HCT116 (cell line): Measurements from ENCODE around the gene ITGA11.

Experiments used
- CEBPB ChIP-seq: IDR thresholded peaks from 2 replicates; pipeline ENCODE4 v1.6.1; 2012; ENCODE audit warnings: low read depth
- CTCF ChIP-seq, 3 experiments: fragments of 200-600 bp in 1 of 3; sonication (generic) in 1 of 3; IDR thresholded peaks in 2 of 3; conservative IDR thresholded peaks in 1 of 3; 2 replicates each; pipeline ENCODE4 v1.5.1; 2012 to 2017; ENCODE audit warnings: low read depth in 2 of 3, low read length in 2 of 3, antibody characterized with exemption in 1 of 3, borderline replicate concordance in 1 of 3, control low read depth in 1 of 3, mild to moderate bottlenecking in 1 of 3, mixed read lengths in 1 of 3, mixed run types in 1 of 3, moderate library complexity in 1 of 3; ENCODE audit not compliant: insufficient read depth in 1 of 3
- EGR1 ChIP-seq: IDR thresholded peaks from 2 replicates; pipeline ENCODE4 v1.6.1; 2012; ENCODE audit warnings: low read depth
- EZH2 ChIP-seq: fragments of 200-600 bp; sonication (generic); IDR thresholded peaks from 2 replicates; pipeline ENCODE4 v1.6.1; 2017; ENCODE audit warnings: antibody characterized with exemption, mixed run types
- POLR2A ChIP-seq: IDR thresholded peaks from 2 replicates; pipeline ENCODE4 v1.7.0; 2011; ENCODE audit warnings: borderline replicate concordance; ENCODE audit not compliant: insufficient read depth, insufficient read length; ENCODE audit errors: extremely low read depth
- POLR2AphosphoS5 ChIP-seq: IDR thresholded peaks from 2 replicates; pipeline ENCODE4 v1.6.1; 2011; ENCODE audit warnings: mild to moderate bottlenecking, low read depth, low read length, moderate library complexity
- RAD21 ChIP-seq: IDR thresholded peaks from 2 replicates; pipeline ENCODE4 v1.6.1; 2012; ENCODE audit warnings: low read depth, mild to moderate bottlenecking
- ZBTB33 ChIP-seq: IDR thresholded peaks from 2 replicates; pipeline ENCODE4 v1.6.1; 2011; ENCODE audit warnings: mild to moderate bottlenecking, low read length, moderate library complexity; ENCODE audit not compliant: insufficient replicate concordance; ENCODE audit errors: extremely low read depth
- ZNF274 ChIP-seq: fragments of 200-500 bp; sonication (Bioruptor generic); IDR thresholded peaks from 2 replicates; pipeline ENCODE4 v1.6.1; 2014; ENCODE audit warnings: mild to moderate bottlenecking, low read depth, low read length, inconsistent platforms
- TF ChIP-seq, protein P1 (sequence below): IDR thresholded peaks from 2 replicates; pipeline ENCODE4 v1.6.1; 2012; ENCODE audit warnings: low read depth

DNA sequence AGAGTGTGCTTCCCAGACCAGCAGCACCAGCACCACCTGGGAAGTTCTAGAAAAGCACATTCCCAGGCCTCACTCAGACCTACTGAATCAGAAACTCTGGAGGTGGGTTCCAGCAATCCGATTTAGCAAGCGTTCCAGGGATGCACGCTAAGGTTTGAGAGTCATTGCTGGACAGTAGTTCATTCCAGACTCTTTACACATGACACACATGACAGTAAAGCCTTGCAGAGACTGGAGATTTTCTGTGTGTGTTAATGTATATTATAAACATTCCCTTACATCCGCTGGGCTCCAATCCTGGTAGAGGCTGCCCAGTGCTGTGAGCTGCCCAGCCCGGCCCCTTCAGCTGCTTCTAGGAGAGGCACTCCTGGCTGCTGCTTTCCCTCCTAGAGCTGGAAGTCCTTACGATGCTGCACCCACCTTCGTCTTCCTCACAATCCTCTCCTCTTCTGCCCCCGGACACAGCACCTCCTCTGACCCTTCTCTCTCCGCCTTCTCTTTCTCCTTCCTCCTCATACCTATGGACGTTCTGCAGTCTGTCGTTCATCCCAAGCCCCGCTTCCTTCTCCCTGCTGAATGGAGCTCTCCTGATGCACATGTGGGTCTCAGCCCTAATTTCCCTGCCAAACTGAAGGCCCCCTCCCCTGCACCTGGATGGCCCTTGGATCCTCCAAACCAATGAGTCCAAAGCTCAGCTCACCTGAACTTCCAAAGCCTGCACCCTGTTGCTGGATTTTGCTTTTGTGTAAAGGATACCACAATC is 44.4 kb downstream of the ITGA11 start:
- TF ChIP-seq EZH2 (no peak), CEBPB (no peak), ZNF274 (no peak), CTCF (IDR thresholded peaks at IDR 0.05 in 2 of 3, conservative IDR thresholded peaks at IDR 0.05 in 1 of 3; ENCODE audit: borderline replicate concordance in 1 of 3, insufficient read depth in 1 of 3, low read depth in 2 of 3, low read length in 2 of 3) (no peak), POLR2AphosphoS5 (no peak), POLR2A (no peak), EGR1 (no peak), ZBTB33 (no peak), RAD21 (no peak)
- TF ChIP-seq, protein P1, sequence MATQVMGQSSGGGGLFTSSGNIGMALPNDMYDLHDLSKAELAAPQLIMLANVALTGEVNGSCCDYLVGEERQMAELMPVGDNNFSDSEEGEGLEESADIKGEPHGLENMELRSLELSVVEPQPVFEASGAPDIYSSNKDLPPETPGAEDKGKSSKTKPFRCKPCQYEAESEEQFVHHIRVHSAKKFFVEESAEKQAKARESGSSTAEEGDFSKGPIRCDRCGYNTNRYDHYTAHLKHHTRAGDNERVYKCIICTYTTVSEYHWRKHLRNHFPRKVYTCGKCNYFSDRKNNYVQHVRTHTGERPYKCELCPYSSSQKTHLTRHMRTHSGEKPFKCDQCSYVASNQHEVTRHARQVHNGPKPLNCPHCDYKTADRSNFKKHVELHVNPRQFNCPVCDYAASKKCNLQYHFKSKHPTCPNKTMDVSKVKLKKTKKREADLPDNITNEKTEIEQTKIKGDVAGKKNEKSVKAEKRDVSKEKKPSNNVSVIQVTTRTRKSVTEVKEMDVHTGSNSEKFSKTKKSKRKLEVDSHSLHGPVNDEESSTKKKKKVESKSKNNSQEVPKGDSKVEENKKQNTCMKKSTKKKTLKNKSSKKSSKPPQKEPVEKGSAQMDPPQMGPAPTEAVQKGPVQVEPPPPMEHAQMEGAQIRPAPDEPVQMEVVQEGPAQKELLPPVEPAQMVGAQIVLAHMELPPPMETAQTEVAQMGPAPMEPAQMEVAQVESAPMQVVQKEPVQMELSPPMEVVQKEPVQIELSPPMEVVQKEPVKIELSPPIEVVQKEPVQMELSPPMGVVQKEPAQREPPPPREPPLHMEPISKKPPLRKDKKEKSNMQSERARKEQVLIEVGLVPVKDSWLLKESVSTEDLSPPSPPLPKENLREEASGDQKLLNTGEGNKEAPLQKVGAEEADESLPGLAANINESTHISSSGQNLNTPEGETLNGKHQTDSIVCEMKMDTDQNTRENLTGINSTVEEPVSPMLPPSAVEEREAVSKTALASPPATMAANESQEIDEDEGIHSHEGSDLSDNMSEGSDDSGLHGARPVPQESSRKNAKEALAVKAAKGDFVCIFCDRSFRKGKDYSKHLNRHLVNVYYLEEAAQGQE = no peak
